ENCODE data around the gene XCR1. TPM values are rescaled to one million over a fixed set of nuclear protein-coding genes. Genes with fewer than 3 reads are reported as not detected.

XCR1 gene
- total RNA-seq, 2 experiments from 2014 or later: not detected

- Mint-ChIP-seq H3K36me3 (ENCODE audit: low read depth) (no peaks in the 10 kb centered on the region), H3K27ac (peak overlapping the region; percentile 66), H3K4me3 (peak overlapping the region; percentile 31), H3K27me3 (peaks cover 27% of the 10 kb centered on the region), H3K4me1 (ENCODE audit: low read depth) (peaks cover 55% of the 10 kb centered on the region), H3K9me3 (no peaks in the 10 kb centered on the region)
- peak; percentile 94 for ATAC-seq
- CTCF ChIA-PET: interaction anchor here (0.6 to 9.5 kb wide), 11 partner anchors 13 to 303 kb away, joined by 3 to 103 read pairs (median 5); partner anchors contain the start of gene CXCR6
- no peak for TF ChIP-seq CTCF (IDR thresholded peaks at IDR 0.05)
- peak; percentile 95 for DNase-seq
- POLR2A ChIA-PET: interaction anchor here (0.8 to 1.8 kb wide), 8 partner anchors 54 to 294 kb away, joined by 3 to 4 read pairs (median 3); no protein-coding TSS in a partner anchor
- intact Hi-C loops (cut with micrococcal nuclease): loop anchor here (5.0 kb wide), 1 partner anchor 88 kb away; no protein-coding TSS in a partner anchor
These were observed 38.0 kb upstream of the XCR1 start for GRCh38 chr3:46065294-46065705.

GRCh38 chr3:46062679-46063078, 35.4 kb upstream of the XCR1 start:
- H3K36me3 Mint-ChIP-seq (ENCODE audit: low read depth): no peaks in the 10 kb centered on the region
- H3K27ac Mint-ChIP-seq: no peak overlapping the region
- H3K4me1 Mint-ChIP-seq (ENCODE audit: low read depth): peaks cover 30% of the 10 kb centered on the region
- intact Hi-C loops (cut with micrococcal nuclease): no loop called here
- ATAC-seq (no peak), DNase-seq (no peak)
- no peak overlapping the region for H3K4me3 Mint-ChIP-seq
- TF ChIP-seq CTCF (IDR thresholded peaks at IDR 0.05): no peak
- peaks cover 34% of the 10 kb centered on the region for H3K27me3 Mint-ChIP-seq
- ChIA-PET CTCF (interaction anchor here (0.9 to 9.5 kb wide), 4 partner anchors 10 to 123 kb away, joined by 3 to 103 read pairs (median 14); no protein-coding TSS in a partner anchor), POLR2A (interaction anchor here (0.6 kb wide), 1 partner anchor 374 kb away, joined by 3 read pairs; the partner anchor contains the start of gene SACM1L)
- no peaks in the 10 kb centered on the region for H3K9me3 Mint-ChIP-seq

DNA sequence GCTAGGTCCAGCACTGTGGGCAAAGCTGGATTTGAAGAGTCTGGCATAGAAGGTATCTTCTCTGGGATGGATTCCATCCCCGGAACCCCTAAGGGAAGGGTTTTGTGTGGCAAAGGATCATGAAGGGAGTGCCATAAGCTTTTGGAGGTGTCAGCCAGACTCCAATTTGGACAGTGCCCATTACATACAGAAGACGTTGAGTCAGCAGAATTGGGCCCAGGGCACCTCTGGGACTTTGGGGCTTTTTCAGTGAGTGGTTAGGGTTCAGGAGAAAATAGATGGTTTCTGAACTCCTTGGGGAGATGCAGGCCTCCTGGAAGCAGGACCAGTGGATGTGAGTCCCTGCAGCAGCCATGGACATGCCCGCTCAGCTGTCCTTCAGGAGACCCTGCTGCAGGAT, 34.6 kb upstream of the XCR1 start:
- Mint-ChIP-seq H3K4me3 (no peak overlapping the region), H3K36me3 (ENCODE audit: low read depth) (no peaks in the 10 kb centered on the region), H3K4me1 (ENCODE audit: low read depth) (peaks cover 22% of the 10 kb centered on the region), H3K27ac (no peak overlapping the region), H3K27me3 (peaks cover 29% of the 10 kb centered on the region), H3K9me3 (no peaks in the 10 kb centered on the region)
- ATAC-seq (no peak), DNase-seq (no peak)
- ChIA-PET CTCF (interaction anchor here (0.9 to 9.5 kb wide), 4 partner anchors 10 to 122 kb away, joined by 3 to 103 read pairs (median 14); no protein-coding TSS in a partner anchor), POLR2A (no interaction called here)
- TF ChIP-seq CTCF (IDR thresholded peaks at IDR 0.05): no peak
- intact Hi-C loops (cut with micrococcal nuclease): no loop called here

- H3K4me3 Mint-ChIP-seq: no peak overlapping the region
- H3K36me3 Mint-ChIP-seq (ENCODE audit: low read depth): no peaks in the 10 kb centered on the region
- peaks cover 28% of the 10 kb centered on the region for H3K27me3 Mint-ChIP-seq
- intact Hi-C loops (cut with micrococcal nuclease): no loop called here
- no peak overlapping the region for H3K27ac Mint-ChIP-seq
- no peak for ATAC-seq
- ChIA-PET POLR2A (no interaction called here), CTCF (interaction anchor here (1.3 to 9.5 kb wide), 2 partner anchors 17 to 41 kb away, joined by 3 to 103 read pairs; no protein-coding TSS in a partner anchor)
- no peak for TF ChIP-seq CTCF (IDR thresholded peaks at IDR 0.05)
- DNase-seq: no peak
- H3K9me3 Mint-ChIP-seq: no peaks in the 10 kb centered on the region
- peaks cover 18% of the 10 kb centered on the region for H3K4me1 Mint-ChIP-seq (ENCODE audit: low read depth)
These were observed 33.9 kb upstream of the XCR1 start for GRCh38 chr3:46061108-46061720.

DNA sequence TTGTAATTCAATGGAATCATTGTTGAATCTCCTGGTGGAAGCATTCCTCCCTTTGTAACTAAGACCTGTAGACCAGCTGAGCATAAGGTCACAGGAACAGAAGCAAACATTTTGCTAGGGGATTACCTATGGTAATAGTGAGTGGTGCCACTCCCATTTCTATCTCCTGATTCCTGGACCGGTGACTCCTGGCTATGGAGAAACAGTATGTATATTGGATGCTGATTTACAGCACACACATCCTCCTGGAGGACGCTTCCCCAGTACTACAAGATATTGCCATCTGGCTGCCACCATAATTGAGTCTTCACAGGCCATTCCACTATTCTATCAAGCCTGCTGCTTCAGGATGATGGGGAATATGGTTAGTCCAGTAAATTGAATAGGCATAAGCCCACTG, 33.3 kb upstream of the XCR1 start:
- ChIA-PET CTCF (interaction anchor here (1.3 kb wide), 1 partner anchor 122 kb away, joined by 3 read pairs; no protein-coding TSS in a partner anchor), POLR2A (no interaction called here)
- Mint-ChIP-seq H3K27ac (no peak overlapping the region), H3K4me1 (ENCODE audit: low read depth) (peaks cover 12% of the 10 kb centered on the region), H3K4me3 (no peak overlapping the region), H3K9me3 (no peaks in the 10 kb centered on the region), H3K27me3 (peaks cover 28% of the 10 kb centered on the region), H3K36me3 (ENCODE audit: low read depth) (no peaks in the 10 kb centered on the region)
- DNase-seq: no peak
- TF ChIP-seq CTCF (IDR thresholded peaks at IDR 0.05): no peak
- intact Hi-C loops (cut with micrococcal nuclease): no loop called here
- no peak for ATAC-seq

All from activated CD8-positive, alpha-beta T cell treated with anti-CD3 and anti-CD28 coated beads for 36 hours (primary cell).